Measurements from ENCODE around the gene GALNT18. TPM values are rescaled to one million over a fixed set of nuclear protein-coding genes. Genes with fewer than 3 reads are reported as not detected.

GALNT18 gene
- total and polyA plus RNA-seq, 2 of the 4 experiments (the other 2 are of a cell fraction): 9.5 to 11.3 TPM

DNA sequence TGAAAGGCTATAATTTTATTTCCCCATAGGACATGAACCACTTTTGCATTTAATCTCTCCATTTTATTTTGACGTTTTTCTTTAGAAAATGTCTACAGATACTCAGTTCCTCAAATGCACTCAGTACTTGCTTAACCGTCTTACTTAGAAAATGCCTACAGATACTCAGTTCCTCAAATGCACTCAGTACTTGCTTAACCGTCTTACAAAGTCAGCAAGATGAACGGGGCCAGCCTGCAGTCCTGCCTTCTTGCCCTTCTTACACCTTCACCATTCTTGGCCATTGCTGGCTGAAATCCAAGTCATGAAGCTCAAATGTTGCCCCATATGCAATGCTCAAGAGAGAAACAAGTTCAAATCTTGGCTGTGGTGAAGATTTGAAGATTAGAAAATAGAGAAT is 302.8 kb downstream of the GALNT18 start:
- no peaks in the 10 kb centered on the region; the same call in 1 of the 2 replicates for H3K27me3 ChIP-seq (ENCODE audit: control insufficient read depth, insufficient read depth, low read length)
- no peak overlapping the region for H3K9ac ChIP-seq (ENCODE audit: low read depth, low read length)
- ChIA-PET POLR2A (ENCODE audit: unreplicated experiment) (no interaction called here), CTCF (no interaction called here)
- no peak overlapping the region for H3K18ac ChIP-seq (ENCODE audit: low read depth, low read length)
- H2BK5ac ChIP-seq (ENCODE audit: low read depth, low read length, poor library complexity, severe bottlenecking): no peak overlapping the region
- dilution Hi-C loops (cut with HindIII; ENCODE audit: low sequenced_read_pairs, unreplicated experiment): no loop called here
- DNase-seq: no peak
- no peaks in the 10 kb centered on the region for H3K9me1 ChIP-seq (ENCODE audit: insufficient read depth, low read length)
- H3K4me3 ChIP-seq (ENCODE audit: insufficient read depth, low read depth, low read length): no peak overlapping the region
- H3K36me3 ChIP-seq (ENCODE audit: control insufficient read depth, insufficient read depth, low read length): no peaks in the 10 kb centered on the region
- no peak for ATAC-seq (ENCODE audit: low read depth)
- WGBS, 2 experiments (ENCODE audit: extremely low coverage in 2 of 2, insufficient read length in 1 of 2): 79% methylated on average over 2 of the region's 4 CpGs; no CpG with 5 or more reads in 1 of the 2 experiments
- no peak overlapping the region for H2AFZ ChIP-seq (replicated peaks; ENCODE audit: low read length, poor library complexity)
- no peak overlapping the region for H3K4me2 ChIP-seq (ENCODE audit: low read depth, low read length)
- H3K14ac ChIP-seq (replicated peaks; ENCODE audit: low read depth, low read length): no peak overlapping the region
- H2BK15ac ChIP-seq (ENCODE audit: low read depth, low read length): no peak overlapping the region
- no peaks in the 10 kb centered on the region for H3K9me3 ChIP-seq (ENCODE audit: control insufficient read depth, insufficient read depth, low read length)
- no peak overlapping the region for H3K56ac ChIP-seq (ENCODE audit: extremely low read depth, insufficient read depth, low read length)
- H4K8ac ChIP-seq (ENCODE audit: low read depth in 2 of 2, low read length in 2 of 2): no peak overlapping the region
- H4K91ac ChIP-seq (ENCODE audit: insufficient read depth, low read depth, low read length): no peak overlapping the region
- TF ChIP-seq CEBPB (IDR thresholded peaks at IDR 0.05; ENCODE audit: low read depth, low read length): no peak
- no peak for TF ChIP-seq BHLHE40 (IDR thresholded peaks at IDR 0.05; ENCODE audit: low read depth, low read length)
- no peak for TF ChIP-seq CHD1 (IDR thresholded peaks at IDR 0.05; ENCODE audit: low read depth, low read length)
- no peak for TF ChIP-seq MAFK (IDR thresholded peaks at IDR 0.05; ENCODE audit: low read depth, low read length)
- TF ChIP-seq, protein P1, sequence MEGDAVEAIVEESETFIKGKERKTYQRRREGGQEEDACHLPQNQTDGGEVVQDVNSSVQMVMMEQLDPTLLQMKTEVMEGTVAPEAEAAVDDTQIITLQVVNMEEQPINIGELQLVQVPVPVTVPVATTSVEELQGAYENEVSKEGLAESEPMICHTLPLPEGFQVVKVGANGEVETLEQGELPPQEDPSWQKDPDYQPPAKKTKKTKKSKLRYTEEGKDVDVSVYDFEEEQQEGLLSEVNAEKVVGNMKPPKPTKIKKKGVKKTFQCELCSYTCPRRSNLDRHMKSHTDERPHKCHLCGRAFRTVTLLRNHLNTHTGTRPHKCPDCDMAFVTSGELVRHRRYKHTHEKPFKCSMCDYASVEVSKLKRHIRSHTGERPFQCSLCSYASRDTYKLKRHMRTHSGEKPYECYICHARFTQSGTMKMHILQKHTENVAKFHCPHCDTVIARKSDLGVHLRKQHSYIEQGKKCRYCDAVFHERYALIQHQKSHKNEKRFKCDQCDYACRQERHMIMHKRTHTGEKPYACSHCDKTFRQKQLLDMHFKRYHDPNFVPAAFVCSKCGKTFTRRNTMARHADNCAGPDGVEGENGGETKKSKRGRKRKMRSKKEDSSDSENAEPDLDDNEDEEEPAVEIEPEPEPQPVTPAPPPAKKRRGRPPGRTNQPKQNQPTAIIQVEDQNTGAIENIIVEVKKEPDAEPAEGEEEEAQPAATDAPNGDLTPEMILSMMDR (conservative IDR thresholded peaks at IDR 0.05; ENCODE audit: low read depth, low read length): no peak
- TF ChIP-seq FOS (IDR thresholded peaks at IDR 0.05; ENCODE audit: low read depth, low read length): no peak
- TF ChIP-seq USF2 (IDR thresholded peaks at IDR 0.05; ENCODE audit: low read depth, low read length): no peak
- TF ChIP-seq NFE2L2 (IDR thresholded peaks at IDR 0.05; ENCODE audit: low read depth, low read length): no peak
- no peak for TF ChIP-seq RFX5 (IDR thresholded peaks at IDR 0.05; ENCODE audit: low read depth, low read length)
- TF ChIP-seq SMC3 (IDR thresholded peaks at IDR 0.05; ENCODE audit: low read depth, low read length): no peak
- no peak for TF ChIP-seq MAZ (IDR thresholded peaks at IDR 0.05; ENCODE audit: borderline replicate concordance, low read depth, low read length)
- no peak for TF ChIP-seq MXI1 (IDR thresholded peaks at IDR 0.05; ENCODE audit: borderline replicate concordance, low read depth, low read length)
- TF ChIP-seq RAD21 (IDR thresholded peaks at IDR 0.05; ENCODE audit: low read length): no peak
- TF ChIP-seq ELK1 (IDR thresholded peaks at IDR 0.05; ENCODE audit: borderline replicate concordance, low read depth, low read length): no peak
- no peak for TF ChIP-seq RCOR1 (IDR thresholded peaks at IDR 0.05; ENCODE audit: insufficient replicate concordance, low read length)
- TF ChIP-seq POLR2A (IDR thresholded peaks at IDR 0.05; ENCODE audit: low read depth, low read length): no peak
- H2AK9ac ChIP-seq (replicated peaks; ENCODE audit: low read depth, low read length, poor library complexity): no peak overlapping the region
- intact Hi-C loops (cut with micrococcal nuclease): no loop called here
- H3K23ac ChIP-seq (ENCODE audit: low read depth, low read length): no peak overlapping the region
- BruUV-seq (replicated peaks): no TSS peak
- H3K4me1 ChIP-seq (ENCODE audit: control insufficient read depth, insufficient read depth, low read length): peaks cover 3% of the 10 kb centered on the region; the same call in 1 of the 2 replicates
- in situ Hi-C loops (cut with MboI; ENCODE audit: low sequenced_read_pairs): no loop called here
- no peak overlapping the region for H3K27ac ChIP-seq (ENCODE audit: insufficient read depth, low read length)
- no peaks in the 10 kb centered on the region for H3K79me1 ChIP-seq (ENCODE audit: low read depth in 1 of 2, low read length in 2 of 2)
- H2AK5ac ChIP-seq (ENCODE audit: low read depth, low read length): no peak overlapping the region
- H2BK20ac ChIP-seq (ENCODE audit: low read depth, low read length): no peak overlapping the region
- H4K5ac ChIP-seq (ENCODE audit: low read depth, low read length): no peak overlapping the region
- no peak overlapping the region for H2BK120ac ChIP-seq (ENCODE audit: low read depth, low read length)
- H3K4ac ChIP-seq (ENCODE audit: low read depth, low read length): no peak overlapping the region
- H4K20me1 ChIP-seq (ENCODE audit: insufficient read depth, low read length): no peaks in the 10 kb centered on the region

Data from IMR-90 (cell line).